Measurements from ENCODE around the gene TMEM51. TPM values are rescaled to one million over a fixed set of nuclear protein-coding genes. Genes with fewer than 3 reads are reported as not detected.
A peak's percentile ranks its signal among the peaks of the same experiment; 100 is the strongest.

TMEM51 gene
- total RNA-seq, 1 donor from 2014 or later = 4.1 TPM

GRCh38 chr1:15188130-15188524 is 34.6 kb downstream of the TMEM51 start:
- Histone ChIP-seq H3K4me1 (peaks cover 28% of the 10 kb centered on the region), H3K27me3 (ENCODE audit: low read depth) (no peaks in the 10 kb centered on the region), H3K36me3 (no peaks in the 10 kb centered on the region), H3K9me3 (replicated peaks) (no peaks in the 10 kb centered on the region), H3K4me3 (no peak overlapping the region), H3K27ac (replicated peaks) (peak overlapping the region; percentile 11)
- DNase-seq = no peak
- intact Hi-C loops (cut with micrococcal nuclease) = no loop called here
- TF ChIP-seq, protein P1, sequence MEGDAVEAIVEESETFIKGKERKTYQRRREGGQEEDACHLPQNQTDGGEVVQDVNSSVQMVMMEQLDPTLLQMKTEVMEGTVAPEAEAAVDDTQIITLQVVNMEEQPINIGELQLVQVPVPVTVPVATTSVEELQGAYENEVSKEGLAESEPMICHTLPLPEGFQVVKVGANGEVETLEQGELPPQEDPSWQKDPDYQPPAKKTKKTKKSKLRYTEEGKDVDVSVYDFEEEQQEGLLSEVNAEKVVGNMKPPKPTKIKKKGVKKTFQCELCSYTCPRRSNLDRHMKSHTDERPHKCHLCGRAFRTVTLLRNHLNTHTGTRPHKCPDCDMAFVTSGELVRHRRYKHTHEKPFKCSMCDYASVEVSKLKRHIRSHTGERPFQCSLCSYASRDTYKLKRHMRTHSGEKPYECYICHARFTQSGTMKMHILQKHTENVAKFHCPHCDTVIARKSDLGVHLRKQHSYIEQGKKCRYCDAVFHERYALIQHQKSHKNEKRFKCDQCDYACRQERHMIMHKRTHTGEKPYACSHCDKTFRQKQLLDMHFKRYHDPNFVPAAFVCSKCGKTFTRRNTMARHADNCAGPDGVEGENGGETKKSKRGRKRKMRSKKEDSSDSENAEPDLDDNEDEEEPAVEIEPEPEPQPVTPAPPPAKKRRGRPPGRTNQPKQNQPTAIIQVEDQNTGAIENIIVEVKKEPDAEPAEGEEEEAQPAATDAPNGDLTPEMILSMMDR (IDR thresholded peaks at IDR 0.05; ENCODE audit: borderline replicate concordance) = no peak

GRCh38 chr1:15188678-15189077 is 35.1 kb downstream of the TMEM51 start:
- Histone ChIP-seq H3K36me3 (no peaks in the 10 kb centered on the region), H3K4me1 (peaks cover 28% of the 10 kb centered on the region), H3K4me3 (no peak overlapping the region), H3K27ac (replicated peaks) (peak overlapping the region; percentile 11), H3K27me3 (ENCODE audit: low read depth) (no peaks in the 10 kb centered on the region), H3K9me3 (replicated peaks) (no peaks in the 10 kb centered on the region)
- no peak for DNase-seq
- TF ChIP-seq, protein P1 (IDR thresholded peaks at IDR 0.05; ENCODE audit: borderline replicate concordance) = no peak
- intact Hi-C loops (cut with micrococcal nuclease) = no loop called here

DNA sequence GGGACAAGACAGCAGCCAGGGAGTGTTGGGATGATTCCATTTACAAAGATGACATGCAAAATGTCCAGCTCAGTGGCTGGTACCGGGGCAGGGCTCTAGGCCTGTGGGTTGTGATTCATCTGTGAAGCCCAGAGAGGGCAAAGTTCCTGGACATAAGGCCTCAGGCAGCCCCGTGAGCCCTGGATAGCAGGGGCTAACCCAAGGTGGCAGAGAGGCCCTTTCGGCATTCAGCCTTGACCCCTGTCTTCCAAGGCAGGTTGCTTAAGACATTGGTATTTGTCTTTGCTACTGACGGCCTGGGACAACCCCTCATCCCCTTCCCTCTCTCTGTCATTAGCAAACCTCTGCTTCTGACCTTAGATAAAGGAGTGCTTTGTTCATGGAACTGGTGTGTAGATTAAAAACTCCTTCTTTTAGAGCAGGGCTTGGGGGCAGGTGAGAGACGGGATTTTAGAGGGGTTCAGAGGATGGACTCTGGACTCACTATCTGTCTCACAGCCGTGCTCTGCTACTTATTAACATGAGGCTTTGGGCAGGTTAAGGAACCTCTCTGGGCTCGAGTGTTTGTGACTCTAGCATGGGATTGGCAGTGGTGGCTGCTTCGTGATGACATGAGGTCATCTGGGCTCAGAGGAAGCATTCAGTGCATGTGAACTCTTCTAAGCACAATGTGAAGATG is 36.3 kb downstream of the TMEM51 start:
- TF ChIP-seq, protein P1 (IDR thresholded peaks at IDR 0.05; ENCODE audit: borderline replicate concordance) = no peak
- Histone ChIP-seq H3K27me3 (ENCODE audit: low read depth) (no peaks in the 10 kb centered on the region), H3K27ac (replicated peaks) (peak overlapping the region; percentile 8), H3K36me3 (no peaks in the 10 kb centered on the region), H3K4me3 (no peak overlapping the region), H3K4me1 (peaks cover 28% of the 10 kb centered on the region), H3K9me3 (replicated peaks) (no peaks in the 10 kb centered on the region)
- intact Hi-C loops (cut with micrococcal nuclease) = no loop called here
- no peak for DNase-seq

- H3K4me3 ChIP-seq = no peak overlapping the region
- H3K36me3 ChIP-seq = no peaks in the 10 kb centered on the region
- no peak overlapping the region for H3K27ac ChIP-seq (replicated peaks)
- no peak for DNase-seq
- peaks cover 28% of the 10 kb centered on the region for H3K4me1 ChIP-seq
- intact Hi-C loops (cut with micrococcal nuclease) = no loop called here
- TF ChIP-seq, protein P1 (IDR thresholded peaks at IDR 0.05; ENCODE audit: borderline replicate concordance) = no peak
- no peaks in the 10 kb centered on the region for H3K27me3 ChIP-seq (ENCODE audit: low read depth)
- no peaks in the 10 kb centered on the region for H3K9me3 ChIP-seq (replicated peaks)
Measured at GRCh38 chr1:15191267-15191666, 37.7 kb downstream of the TMEM51 start.

- no peaks in the 10 kb centered on the region for H3K36me3 ChIP-seq
- H3K27me3 ChIP-seq (ENCODE audit: low read depth) = no peaks in the 10 kb centered on the region
- intact Hi-C loops (cut with micrococcal nuclease) = no loop called here
- peaks cover 28% of the 10 kb centered on the region for H3K4me1 ChIP-seq
- DNase-seq = no peak
- no peaks in the 10 kb centered on the region for H3K9me3 ChIP-seq (replicated peaks)
- H3K27ac ChIP-seq (replicated peaks) = no peak overlapping the region
- TF ChIP-seq, protein P1 (IDR thresholded peaks at IDR 0.05; ENCODE audit: borderline replicate concordance) = no peak
- H3K4me3 ChIP-seq = no peak overlapping the region
Measured at GRCh38 chr1:15191770-15192169, 38.2 kb downstream of the TMEM51 start.
